HepG2 (cell line): ENCODE data around the gene MRNIP. TPM values are rescaled to one million over a fixed set of nuclear protein-coding genes. Genes with fewer than 3 reads are reported as not detected.

Experiments used
- ATAC-seq: fragments of 200-7000 bp; cut with Tn5 transposase; 3 replicates; pipeline ENCODE4 v1.9.1; 2020; ENCODE audit warnings: mild to moderate bottlenecking, moderate library complexity
- BruUV-seq: library from RNA; stranded (reverse); fragments of 400-500 nt; replicated peaks from 2 replicates; lab custom pipeline; 2021; lab: Mats Ljungman, UMichigan
- CTCF ChIA-PET: fragments of 300-600 bp; formaldehyde crosslinking; extraction: SDS; loops from one replicate; lab custom pipeline; 2021; ENCODE audit warnings: low total read pairs, inconsistent platforms, low intra/inter-chr PET ratio; lab: Yijun Ruan, JAX
- POLR2A ChIA-PET: fragments of 350-600 bp; sonication (Branson Sonifier 250); formaldehyde crosslinking; loops from one replicate; lab custom pipeline; 2020; ENCODE audit warnings: antibody characterized with exemption, inconsistent platforms; lab: Yijun Ruan, JAX
- DNase-seq: peaks from one replicate; pipeline ENCODE4 v3.0.0-alpha.2; 2015; ENCODE audit warnings: low spot score
- FAIRE-seq: peaks from 3 replicates; lab custom pipeline; 2011; peaks lifted over from hg19 to GRCh38; lab: Jason Lieb, UNC
- H2AFZ ChIP-seq: one replicate; pipeline ENCODE4 v1.6.1; 2011; ENCODE audit warnings: low read length, inconsistent platforms
- H3K27ac ChIP-seq: fragments of 300-600 bp; 3 replicates; pipeline ENCODE4 v1.8.0; 2011; ENCODE audit warnings: mixed run types, mild to moderate bottlenecking, mixed read lengths, low read length, inconsistent platforms; ENCODE audit not compliant: insufficient read depth; ENCODE audit errors: extremely low read length
- H3K27me3 ChIP-seq, 2 experiments: fragments of 200-600 bp in 1 of 2; 2 replicates in 1 of 2; 3 replicates in 1 of 2; pipeline versions ENCODE4 v1.6.0 to v1.8.0; 2011; ENCODE audit warnings: low read length in 2 of 2, mild to moderate bottlenecking in 2 of 2, moderate library complexity in 2 of 2, inconsistent platforms in 1 of 2; ENCODE audit not compliant: insufficient read depth in 2 of 2, control insufficient read depth in 1 of 2
- H3K36me3 ChIP-seq, 2 experiments: fragments of 200-600 bp in 1 of 2; replicated peaks in 1 of 2; 2 replicates in 1 of 2; 3 replicates in 1 of 2; pipeline versions ENCODE4 v1.5.1 to v1.8.0; 2011; ENCODE audit warnings: low read length in 2 of 2, inconsistent platforms in 1 of 2; ENCODE audit not compliant: insufficient read depth in 2 of 2, control insufficient read depth in 1 of 2
- H3K4me1 ChIP-seq: 2 replicates; pipeline ENCODE4 v1.5.1; 2012; ENCODE audit warnings: low read length, inconsistent platforms; ENCODE audit not compliant: insufficient read depth
- H3K4me2 ChIP-seq: 2 replicates; pipeline ENCODE4 v1.6.0; 2011; ENCODE audit warnings: low read depth, low read length, inconsistent platforms
- H3K4me3 ChIP-seq, 3 experiments: fragments of 200-600 bp in 1 of 3; sonication (generic), shearing (Covaris generic) in 1 of 3; replicated peaks in 1 of 3; 2 replicates each; pipeline ENCODE4 v1.5.1; 2011 to 2016; ENCODE audit warnings: low read length in 3 of 3, inconsistent platforms in 2 of 3, low read depth in 2 of 3, mild to moderate bottlenecking in 2 of 3, control low read depth in 1 of 3, mixed read lengths in 1 of 3; ENCODE audit not compliant: insufficient read depth in 1 of 3
- H3K79me2 ChIP-seq: one replicate; pipeline ENCODE4 v1.6.1; 2011; ENCODE audit warnings: low read length, inconsistent platforms; ENCODE audit not compliant: insufficient read depth
- H3K9ac ChIP-seq: 2 replicates; pipeline ENCODE4 v1.6.0; 2011; ENCODE audit warnings: mild to moderate bottlenecking, low read depth, low read length, inconsistent platforms; ENCODE audit not compliant: insufficient read depth
- H3K9me3 ChIP-seq: 2 replicates; pipeline ENCODE4 v1.5.1; 2012; ENCODE audit warnings: mild to moderate bottlenecking, low read length
- H4K20me1 ChIP-seq: 2 replicates; pipeline ENCODE4 v1.6.0; 2011; ENCODE audit warnings: inconsistent platforms, mild to moderate bottlenecking, low read length, moderate library complexity; ENCODE audit not compliant: insufficient read depth
- ATF7-NPFF ChIP-seq: sonication (generic); formaldehyde crosslinking; IDR thresholded peaks from 2 replicates; pipeline ENCODE4 v1.8.1; 2023; ENCODE audit warnings: mild to moderate bottlenecking, low read depth, missing genetic modification reagents, moderate library complexity
- BORCS8-MEF2B ChIP-seq: sonication (generic); formaldehyde crosslinking; IDR thresholded peaks from 2 replicates; pipeline ENCODE4 v1.8.0; 2022; ENCODE audit warnings: mild to moderate bottlenecking, missing genetic modification reagents
- BRCA1 ChIP-seq: sonication (generic); formaldehyde crosslinking; IDR thresholded peaks from 2 replicates; pipeline ENCODE4 v1.4.0; 2020; ENCODE audit warnings: missing genetic modification reagents
- KMT2B ChIP-seq: IDR thresholded peaks from 2 replicates; pipeline ENCODE4 v1.6.1; 2016; ENCODE audit warnings: missing genetic modification reagents, missing compliant biosample characterization
- LBX2 ChIP-seq: sonication (generic); formaldehyde crosslinking; IDR thresholded peaks from 2 replicates; pipeline ENCODE4 v1.5.0; 2020; ENCODE audit warnings: missing genetic modification reagents, mild to moderate bottlenecking, borderline replicate concordance
- MAF1 ChIP-seq: sonication (generic); formaldehyde crosslinking; IDR thresholded peaks from 2 replicates; pipeline ENCODE4 v1.5.0; 2020; ENCODE audit warnings: missing genetic modification reagents, borderline replicate concordance
- MED13 ChIP-seq: sonication (generic); formaldehyde crosslinking; IDR thresholded peaks from 2 replicates; pipeline ENCODE4 v1.5.0; 2020; ENCODE audit warnings: missing genetic modification reagents
- MTA1 ChIP-seq: sonication (generic); formaldehyde crosslinking; IDR thresholded peaks from 2 replicates; pipeline ENCODE4 v1.4.0; 2020; ENCODE audit warnings: missing genetic modification reagents, mild to moderate bottlenecking, borderline replicate concordance
- NR2F1 ChIP-seq, 2 experiments: fragments of 450-650 bp in 1 of 2; formaldehyde crosslinking in 1 of 2; IDR thresholded peaks; 2 replicates each; pipeline versions ENCODE4 v1.5.0 to v1.6.1; 2016 to 2020; ENCODE audit warnings: mild to moderate bottlenecking in 1 of 2, missing compliant biosample characterization in 1 of 2, missing genetic modification reagents in 1 of 2, moderate library complexity in 1 of 2
- REXO4 ChIP-seq: sonication (generic); formaldehyde crosslinking; IDR thresholded peaks from 2 replicates; pipeline ENCODE4 v1.8.0; 2022; ENCODE audit warnings: missing genetic modification reagents, mild to moderate bottlenecking, borderline replicate concordance
- RFX1 ChIP-seq: fragments of 450-650 bp; IDR thresholded peaks from 2 replicates; pipeline ENCODE4 v1.6.1; 2017
- SP140L ChIP-seq: sonication (generic); formaldehyde crosslinking; IDR thresholded peaks from 2 replicates; pipeline ENCODE4 v1.4.0; 2020; ENCODE audit warnings: missing genetic modification reagents, borderline replicate concordance
- ZBTB38 ChIP-seq: sonication (generic); formaldehyde crosslinking; IDR thresholded peaks from 2 replicates; pipeline ENCODE4 v1.5.1; 2020; ENCODE audit warnings: mild to moderate bottlenecking, missing genetic modification reagents
- ZNF496 ChIP-seq: sonication (generic); formaldehyde crosslinking; IDR thresholded peaks from 2 replicates; pipeline ENCODE4 v1.8.1; 2023; ENCODE audit warnings: mild to moderate bottlenecking, moderate library complexity, missing genetic modification reagents; ENCODE audit not compliant: insufficient replicate concordance
- ZNF598 ChIP-seq: sonication (generic); formaldehyde crosslinking; IDR thresholded peaks from 2 replicates; pipeline ENCODE4 v1.5.1; 2020; ENCODE audit warnings: mild to moderate bottlenecking, missing genetic modification reagents, borderline replicate concordance
- ZNF839 ChIP-seq: sonication (generic); formaldehyde crosslinking; IDR thresholded peaks from 2 replicates; pipeline ENCODE4 v1.4.0; 2020; ENCODE audit warnings: missing genetic modification reagents, mild to moderate bottlenecking, borderline replicate concordance
- ZNF883 ChIP-seq: sonication (generic); formaldehyde crosslinking; IDR thresholded peaks from 2 replicates; pipeline ENCODE4 v1.5.1; 2020; ENCODE audit warnings: mild to moderate bottlenecking, missing genetic modification reagents; ENCODE audit errors: not compliant biosample characterization
- WGBS: methylation state at CpG from one replicate; pipeline ENCODE4 v1.1.6; 2017; ENCODE audit warnings: low lambda C conversion rate; 5-methylcytosine and 5-hydroxymethylcytosine counted together
- in situ Hi-C: cut with HindIII; loops from 2 replicates; pipeline ENCODE4 v1.10.0; 2017; ENCODE audit warnings: low pct_unique_long_range_greater_than_20kb; ENCODE audit not compliant: extremely low pct_ligation_motif_present
- intact Hi-C: fragments of 100-400 bp; cut with micrococcal nuclease; formaldehyde crosslinking; loops from one replicate; pipeline ENCODE4 v1.10.0; 2022; ENCODE audit not compliant: unreplicated experiment
- polyA plus RNA-seq, 8 experiments: library from polyadenylated mRNA; depleted of rRNA in 3 of 8; stranded (reverse) in 7 of 8; unstranded in 1 of 8; fragments of >200 nt; fragmentation: Illumina TruSeq in 4 of 8; extraction: Trizol in 4 of 8; gene quantifications; 2 replicates each; pipeline versions ENCODE4 v1.2.1 to v1.2.3, GENCODE V29; 2011 to 2016; ENCODE audit warnings: low read depth in 4 of 8, missing spikeins in 1 of 8, mixed read lengths in 1 of 8; ENCODE audit not compliant: insufficient read depth in 1 of 8
- total RNA-seq, 5 experiments: library from RNA; depleted of rRNA; stranded (reverse); fragments of >200 nt; fragmentation: Illumina TruSeq; extraction: Trizol; gene quantifications; 2 replicates each; pipeline ENCODE4 v1.2.3, GENCODE V29; 2016; ENCODE audit warnings: low read depth in 1 of 5
- TF ChIP-seq, protein P1 (sequence below): sonication (generic); formaldehyde crosslinking; IDR thresholded peaks from 2 replicates; pipeline ENCODE4 v1.4.0; 2020; ENCODE audit warnings: missing genetic modification reagents, borderline replicate concordance

Gene MRNIP
- total and polyA plus RNA-seq, 2 of the 13 experiments (the other 11 are each of a cell fraction or from before 2014, with no cell fraction given), result 15.5 to 34.1 TPM

- Histone ChIP-seq H3K9me3 (no peaks in the 10 kb centered on the region), H3K79me2 (peaks cover 29% of the 10 kb centered on the region), H3K36me3 (peaks cover 11% of the 10 kb centered on the region in 2 experiments; a peak in 4 of 5 replicates), H3K9ac (peak overlapping the region; percentile 100), H4K20me1 (peaks cover 18% of the 10 kb centered on the region), H3K27me3 (no peaks in the 10 kb centered on the region), H3K4me1 (peaks cover 44% of the 10 kb centered on the region), H3K4me3 (peak overlapping the region; percentile 49 to 99 (median 58); a peak in 5 of 6 replicates), H3K4me2 (peak overlapping the region; percentile 92), H3K27ac (peak overlapping the region; percentile 99), H2AFZ (no peak overlapping the region)
- BruUV-seq, result TSS peak; percentile 72
- ATAC-seq (no peak), DNase-seq (no peak), FAIRE-seq (no peak)
- in situ Hi-C loops, result no loop called here
- 56% methylated on average over 10 of the region's 14 CpGs for WGBS
- POLR2A ChIA-PET, result interaction anchor here (3.2 to 5.3 kb wide), 2 partner anchors 13 to 20 kb away, joined by 19 to 115 read pairs; partner anchors contain the start of gene MGAT4B
- CTCF ChIA-PET, result no interaction called here
- intact Hi-C loops, result loop anchor here (2.0 kb wide), 1 partner anchor 13 kb away; no protein-coding TSS in a partner anchor
- peak; percentile 71; the same call in 1 of the 2 replicates for TF ChIP-seq ZNF598 (CRISPR knock-in tag)
- TF ChIP-seq BORCS8-MEF2B, result 0 out of 2 replicates have a peak, but pooled peaks have one; percentile 1
- TF ChIP-seq ATF7-NPFF (CRISPR knock-in tag), result peak; percentile 11; the same call in 1 of the 2 replicates
- no peak for TF ChIP-seq LBX2
- TF ChIP-seq NR2F1 (CRISPR knock-in tag; IDR thresholded peaks at IDR 0.05), result no peak
- no peak for TF ChIP-seq BRCA1
- TF ChIP-seq MED13 (CRISPR knock-in tag), result no peak
- TF ChIP-seq ZBTB38 (CRISPR knock-in tag), result peak; percentile 27
- no peak for TF ChIP-seq MAF1
- no peak for TF ChIP-seq ZNF496 (CRISPR knock-in tag)
- 0 out of 2 replicates have a peak, but pooled peaks have one; percentile 48 for TF ChIP-seq ZNF839 (CRISPR knock-in tag)
- peak; percentile 3; the same call in 1 of the 2 replicates for TF ChIP-seq KMT2B (CRISPR knock-in tag)
- TF ChIP-seq, protein P1, sequence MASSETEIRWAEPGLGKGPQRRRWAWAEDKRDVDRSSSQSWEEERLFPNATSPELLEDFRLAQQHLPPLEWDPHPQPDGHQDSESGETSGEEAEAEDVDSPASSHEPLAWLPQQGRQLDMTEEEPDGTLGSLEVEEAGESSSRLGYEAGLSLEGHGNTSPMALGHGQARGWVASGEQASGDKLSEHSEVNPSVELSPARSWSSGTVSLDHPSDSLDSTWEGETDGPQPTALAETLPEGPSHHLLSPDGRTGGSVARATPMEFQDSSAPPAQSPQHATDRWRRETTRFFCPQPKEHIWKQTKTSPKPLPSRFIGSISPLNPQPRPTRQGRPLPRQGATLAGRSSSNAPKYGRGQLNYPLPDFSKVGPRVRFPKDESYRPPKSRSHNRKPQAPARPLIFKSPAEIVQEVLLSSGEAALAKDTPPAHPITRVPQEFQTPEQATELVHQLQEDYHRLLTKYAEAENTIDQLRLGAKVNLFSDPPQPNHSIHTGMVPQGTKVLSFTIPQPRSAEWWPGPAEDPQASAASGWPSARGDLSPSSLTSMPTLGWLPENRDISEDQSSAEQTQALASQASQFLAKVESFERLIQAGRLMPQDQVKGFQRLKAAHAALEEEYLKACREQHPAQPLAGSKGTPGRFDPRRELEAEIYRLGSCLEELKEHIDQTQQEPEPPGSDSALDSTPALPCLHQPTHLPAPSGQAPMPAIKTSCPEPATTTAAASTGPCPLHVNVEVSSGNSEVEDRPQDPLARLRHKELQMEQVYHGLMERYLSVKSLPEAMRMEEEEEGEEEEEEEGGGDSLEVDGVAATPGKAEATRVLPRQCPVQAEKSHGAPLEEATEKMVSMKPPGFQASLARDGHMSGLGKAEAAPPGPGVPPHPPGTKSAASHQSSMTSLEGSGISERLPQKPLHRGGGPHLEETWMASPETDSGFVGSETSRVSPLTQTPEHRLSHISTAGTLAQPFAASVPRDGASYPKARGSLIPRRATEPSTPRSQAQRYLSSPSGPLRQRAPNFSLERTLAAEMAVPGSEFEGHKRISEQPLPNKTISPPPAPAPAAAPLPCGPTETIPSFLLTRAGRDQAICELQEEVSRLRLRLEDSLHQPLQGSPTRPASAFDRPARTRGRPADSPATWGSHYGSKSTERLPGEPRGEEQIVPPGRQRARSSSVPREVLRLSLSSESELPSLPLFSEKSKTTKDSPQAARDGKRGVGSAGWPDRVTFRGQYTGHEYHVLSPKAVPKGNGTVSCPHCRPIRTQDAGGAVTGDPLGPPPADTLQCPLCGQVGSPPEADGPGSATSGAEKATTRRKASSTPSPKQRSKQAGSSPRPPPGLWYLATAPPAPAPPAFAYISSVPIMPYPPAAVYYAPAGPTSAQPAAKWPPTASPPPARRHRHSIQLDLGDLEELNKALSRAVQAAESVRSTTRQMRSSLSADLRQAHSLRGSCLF (CRISPR knock-in tag), result no peak
- TF ChIP-seq REXO4, result no peak
- peak; percentile 35 for TF ChIP-seq ZNF883 (CRISPR knock-in tag)
- TF ChIP-seq SP140L (CRISPR knock-in tag), result no peak
- TF ChIP-seq MTA1 (CRISPR knock-in tag), result no peak
- TF ChIP-seq RFX1, result no peak
Measured at GRCh38 chr5:179817890-179818745, 40.5 kb downstream of the MRNIP start.
